Keratinocyte (primary cell): Measurements from ENCODE around the gene NDUFAF8.
"Not testable (repeated sequence)": the region's sequence is repeated elsewhere in the genome, so short reads cannot be mapped to it uniquely, and the experiment has no call there.

Source experiments
- CTCF ChIP-seq, 3 experiments: IDR thresholded peaks in 1 of 3; conservative IDR thresholded peaks in 1 of 3; optimal IDR thresholded peaks in 1 of 3; 2 replicates in 2 of 3; 3 replicates in 1 of 3; pipeline versions ENCODE3 to v1.5.1; 2011; ENCODE audit warnings: low read length in 3 of 3, mild to moderate bottlenecking in 3 of 3, moderate library complexity in 2 of 3, control low read depth in 1 of 3, inconsistent platforms in 1 of 3; ENCODE audit not compliant: insufficient read depth in 2 of 3; ENCODE audit errors: extremely low read depth in 1 of 3
- EZH2 ChIP-seq: IDR thresholded peaks from one replicate; pipeline ENCODE4 v1.6.1; 2012; ENCODE audit warnings: inconsistent platforms, mild to moderate bottlenecking, low read length, moderate library complexity

GRCh38 chr17:81227630-81228029 is 11.5 kb upstream of the NDUFAF8 start:
- TF ChIP-seq CTCF (optimal IDR thresholded peaks at IDR 0.05 in 1 of 3, IDR thresholded peaks at IDR 0.05 in 1 of 3, conservative IDR thresholded peaks at IDR 0.05 in 1 of 3; ENCODE audit: extremely low read depth in 1 of 3, insufficient read depth in 2 of 3, low read length in 3 of 3); EZH2: not testable (repeated sequence)
